Endothelial cell (in vitro differentiated cells): Measurements from ENCODE around the gene CCDC60. TPM values are rescaled to one million over a fixed set of nuclear protein-coding genes. Genes with fewer than 3 reads are reported as not detected.

Experiments used
- DNase-seq: peaks from one replicate; pipeline ENCODE4 v3.0.0; 2021; ENCODE audit warnings: low spot score
- H3K27ac Mint-ChIP-seq: one replicate; pipeline ENCODE4 v1.8.0; 2021; ENCODE audit warnings: mixed read lengths, inconsistent platforms; ENCODE audit not compliant: unreplicated experiment
- H3K27me3 Mint-ChIP-seq: one replicate; pipeline ENCODE4 v1.8.0; 2021; ENCODE audit warnings: mild to moderate bottlenecking, moderate library complexity, mixed read lengths, inconsistent platforms; ENCODE audit not compliant: unreplicated experiment
- H3K36me3 Mint-ChIP-seq: one replicate; pipeline ENCODE4 v1.8.0; 2021; ENCODE audit warnings: mild to moderate bottlenecking, low read depth, mixed read lengths, inconsistent platforms; ENCODE audit not compliant: unreplicated experiment
- H3K4me1 Mint-ChIP-seq: one replicate; pipeline ENCODE4 v1.8.0; 2021; ENCODE audit warnings: mild to moderate bottlenecking, mixed read lengths, inconsistent platforms; ENCODE audit not compliant: unreplicated experiment
- H3K4me3 Mint-ChIP-seq: one replicate; pipeline ENCODE4 v1.8.0; 2021; ENCODE audit warnings: mild to moderate bottlenecking, mixed read lengths, inconsistent platforms; ENCODE audit not compliant: unreplicated experiment
- H3K9me3 Mint-ChIP-seq: one replicate; pipeline ENCODE4 v1.8.0; 2021; ENCODE audit warnings: mixed read lengths, inconsistent platforms; ENCODE audit not compliant: unreplicated experiment
- CTCF ChIP-seq: fragments of 200-600 bp; sonication (generic); IDR thresholded peaks from one replicate; pipeline ENCODE4 v1.5.0; 2021; ENCODE audit warnings: antibody characterized with exemption; ENCODE audit not compliant: unreplicated experiment
- total RNA-seq: library from RNA; stranded (reverse); fragmentation: NEBNext Ultra II Directional; extraction: Animal tissue kit (Norgen Biotek cat#: 25700); gene quantifications from one replicate; pipeline ENCODE4 v1.2.1, GENCODE V29; 2021; ENCODE audit not compliant: unreplicated experiment

Gene CCDC60
- total RNA-seq, 1 donor from 2014 or later: 1.9 TPM

- Mint-ChIP-seq H3K27me3 (no peaks in the 10 kb centered on the region), H3K27ac (no peak overlapping the region), H3K9me3 (no peaks in the 10 kb centered on the region)
Measured at GRCh38 chr12:119448611-119449131, 114.1 kb downstream of the CCDC60 start.

GRCh38 chr12:119450771-119451170, 116.2 kb downstream of the CCDC60 start:
- Mint-ChIP-seq H3K27ac (no peak overlapping the region), H3K27me3 (no peaks in the 10 kb centered on the region), H3K9me3 (no peaks in the 10 kb centered on the region), H3K4me3 (no peak overlapping the region), H3K36me3 (peaks cover 4% of the 10 kb centered on the region), H3K4me1 (peaks cover 6% of the 10 kb centered on the region)
- TF ChIP-seq CTCF: no peak
- no peak for DNase-seq

More at GRCh38 chr12:119448611-119449131, 114.1 kb downstream of the CCDC60 start:
- DNase-seq: no peak
- H3K4me3 Mint-ChIP-seq: no peak overlapping the region
- TF ChIP-seq CTCF: no peak
- H3K36me3 Mint-ChIP-seq: peaks cover 7% of the 10 kb centered on the region
- H3K4me1 Mint-ChIP-seq: peaks cover 5% of the 10 kb centered on the region

- TF ChIP-seq CTCF: no peak
- H3K27me3 Mint-ChIP-seq: peaks cover 1% of the 10 kb centered on the region
- peaks cover 6% of the 10 kb centered on the region for H3K4me1 Mint-ChIP-seq
- H3K36me3 Mint-ChIP-seq: peaks cover 17% of the 10 kb centered on the region
- DNase-seq: no peak
- no peaks in the 10 kb centered on the region for H3K9me3 Mint-ChIP-seq
- no peak overlapping the region for H3K4me3 Mint-ChIP-seq
- H3K27ac Mint-ChIP-seq: no peak overlapping the region
Measured at GRCh38 chr12:119456824-119457223, 122.3 kb downstream of the CCDC60 start.

- DNase-seq: no peak
- Mint-ChIP-seq H3K9me3 (no peaks in the 10 kb centered on the region), H3K27me3 (peaks cover 1% of the 10 kb centered on the region), H3K36me3 (peaks cover 21% of the 10 kb centered on the region), H3K4me1 (peaks cover 6% of the 10 kb centered on the region), H3K27ac (no peak overlapping the region), H3K4me3 (no peak overlapping the region)
- TF ChIP-seq CTCF: no peak
Measured at GRCh38 chr12:119457271-119457670, 122.7 kb downstream of the CCDC60 start.

- Mint-ChIP-seq H3K4me3 (no peak overlapping the region), H3K36me3 (peaks cover 26% of the 10 kb centered on the region), H3K27ac (no peak overlapping the region), H3K27me3 (peaks cover 1% of the 10 kb centered on the region), H3K9me3 (no peaks in the 10 kb centered on the region), H3K4me1 (peaks cover 2% of the 10 kb centered on the region)
- TF ChIP-seq CTCF: no peak
- no peak for DNase-seq
Measured at GRCh38 chr12:119459481-119459880, 125.0 kb downstream of the CCDC60 start.
